ENCODE results near the gene ZNF133. TPM values are rescaled to one million over a fixed set of nuclear protein-coding genes. Genes with fewer than 3 reads are reported as not detected.
"Not testable (repeated sequence)": the region's sequence is repeated elsewhere in the genome, so short reads cannot be mapped to it uniquely, and the experiment has no call there.

The ZNF133 gene
- polyA plus RNA-seq, 2 donors: 10.8 to 15.6 TPM

- no peaks in the 10 kb centered on the region for H3K9me3 ChIP-seq (ENCODE audit: control insufficient read depth in 2 of 2, insufficient read depth in 1 of 2, low read depth in 1 of 2, low read length in 1 of 2)
- no peak overlapping the region for H3K4me3 ChIP-seq (ENCODE audit: low read depth in 1 of 2, low read length in 2 of 2)
- no peak overlapping the region for H3K27ac ChIP-seq (ENCODE audit: low read depth in 2 of 2, low read length in 1 of 2)
- H3K4me1 ChIP-seq (ENCODE audit: control insufficient read depth in 2 of 2, insufficient read depth in 2 of 2, low read length in 1 of 2): no peaks in the 10 kb centered on the region
- WGBS, 2 donors: 87% methylated on average over 12 of the region's 12 CpGs
- H3K27me3 ChIP-seq (ENCODE audit: control insufficient read depth in 1 of 2, insufficient read depth in 2 of 2, low read length in 2 of 2): no peaks in the 10 kb centered on the region
- no peaks in the 10 kb centered on the region for H3K36me3 ChIP-seq (ENCODE audit: control insufficient read depth in 2 of 2, insufficient read depth in 2 of 2, low read length in 1 of 2)
Measured at GRCh38 chr20:18258126-18258860, 30.0 kb upstream of the ZNF133 start.

DNA sequence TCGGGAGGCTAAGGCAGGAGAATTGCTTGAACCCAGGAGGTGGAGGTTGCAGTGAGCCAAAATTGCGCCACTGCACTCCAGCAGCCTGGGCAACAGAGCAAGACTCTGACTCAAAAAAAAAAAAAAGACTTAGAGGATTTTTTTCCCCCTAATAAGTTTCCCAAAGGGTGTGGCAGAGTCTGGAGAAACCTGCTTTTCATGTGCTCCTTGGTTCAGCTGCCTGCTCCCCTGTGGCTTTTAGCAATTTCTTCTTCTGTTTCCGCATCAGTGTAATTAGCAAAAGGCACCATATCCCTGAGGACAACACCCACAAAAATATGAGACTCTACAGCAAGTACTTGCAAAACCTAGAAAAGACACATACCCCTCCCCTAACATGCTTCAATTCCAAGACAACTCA is 28.6 kb upstream of the ZNF133 start:
- WGBS, 2 donors: 65 to 72% methylated on average over 3 of the region's 3 CpGs
- no peaks in the 10 kb centered on the region for H3K9me3 ChIP-seq (ENCODE audit: control insufficient read depth in 2 of 2, insufficient read depth in 1 of 2, low read depth in 1 of 2, low read length in 1 of 2)
- no peaks in the 10 kb centered on the region for H3K27me3 ChIP-seq (ENCODE audit: control insufficient read depth in 1 of 2, insufficient read depth in 2 of 2, low read length in 2 of 2)
- H3K36me3 ChIP-seq (ENCODE audit: control insufficient read depth in 2 of 2, insufficient read depth in 2 of 2, low read length in 1 of 2): no peaks in the 10 kb centered on the region
- H3K4me3 ChIP-seq (ENCODE audit: low read depth in 1 of 2, low read length in 2 of 2): no peak overlapping the region
- H3K27ac ChIP-seq (ENCODE audit: low read depth in 2 of 2, low read length in 1 of 2): peak overlapping the region in 1 of 2 donors; percentile 30
- no peaks in the 10 kb centered on the region for H3K4me1 ChIP-seq (ENCODE audit: control insufficient read depth in 2 of 2, insufficient read depth in 2 of 2, low read length in 1 of 2)

DNA sequence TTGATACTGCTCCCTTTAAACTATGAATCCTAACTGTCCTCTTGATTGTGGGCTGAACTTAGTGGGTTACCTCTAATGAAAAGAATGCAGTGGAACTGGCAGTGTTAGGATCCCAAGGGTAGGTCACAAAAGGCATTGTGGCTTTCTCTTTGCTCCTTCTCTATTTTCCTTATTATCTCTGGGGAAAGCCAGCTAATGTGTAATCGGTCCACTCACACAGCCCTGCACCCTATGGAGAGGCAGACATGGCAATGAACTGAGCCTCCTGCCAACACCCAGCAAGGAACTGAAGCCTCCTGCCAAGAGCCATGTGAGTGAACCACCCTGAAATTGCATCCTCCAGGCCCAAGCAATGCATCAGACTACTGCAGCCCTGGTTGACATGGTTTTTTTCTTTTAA is 24.6 kb upstream of the ZNF133 start:
- H3K27ac ChIP-seq (ENCODE audit: low read depth in 2 of 2, low read length in 1 of 2): peak overlapping the region; percentile 40 to 41
- H3K27me3 ChIP-seq (ENCODE audit: control insufficient read depth in 1 of 2, insufficient read depth in 2 of 2, low read length in 2 of 2): no peaks in the 10 kb centered on the region
- no peak overlapping the region for H3K4me3 ChIP-seq (ENCODE audit: low read depth in 1 of 2, low read length in 2 of 2)

GRCh38 chr20:18265441-18265840 is 22.9 kb upstream of the ZNF133 start:
- Histone ChIP-seq H3K36me3 (ENCODE audit: control insufficient read depth in 2 of 2, insufficient read depth in 2 of 2, low read length in 1 of 2) (no peaks in the 10 kb centered on the region), H3K4me3 (ENCODE audit: low read depth in 1 of 2, low read length in 2 of 2) (no peak overlapping the region), H3K27me3 (ENCODE audit: control insufficient read depth in 1 of 2, insufficient read depth in 2 of 2, low read length in 2 of 2) (no peaks in the 10 kb centered on the region), H3K9me3 (ENCODE audit: control insufficient read depth in 2 of 2, insufficient read depth in 1 of 2, low read depth in 1 of 2, low read length in 1 of 2) (no peaks in the 10 kb centered on the region), H3K27ac (ENCODE audit: low read depth in 2 of 2, low read length in 1 of 2) (no peak overlapping the region), H3K4me1 (ENCODE audit: control insufficient read depth in 2 of 2, insufficient read depth in 2 of 2, low read length in 1 of 2) (no peaks in the 10 kb centered on the region)
- WGBS, 2 donors: 55 to 56% methylated on average over 4 of the region's 4 CpGs

More for the DNA sequence above, 24.6 kb upstream of the ZNF133 start:
- WGBS, 2 donors: 42 to 45% methylated on average over 1 of the region's 1 CpG
- Histone ChIP-seq H3K4me1 (ENCODE audit: control insufficient read depth in 2 of 2, insufficient read depth in 2 of 2, low read length in 1 of 2) (no peaks in the 10 kb centered on the region), H3K36me3 (ENCODE audit: control insufficient read depth in 2 of 2, insufficient read depth in 2 of 2, low read length in 1 of 2) (no peaks in the 10 kb centered on the region), H3K9me3 (ENCODE audit: control insufficient read depth in 2 of 2, insufficient read depth in 1 of 2, low read depth in 1 of 2, low read length in 1 of 2) (no peaks in the 10 kb centered on the region)

- 80 to 83% methylated on average over 5 of the region's 5 CpGs for WGBS, 2 donors
- H3K4me1 ChIP-seq (ENCODE audit: control insufficient read depth in 2 of 2, insufficient read depth in 2 of 2, low read length in 1 of 2): no peaks in the 10 kb centered on the region
- H3K4me3 ChIP-seq (ENCODE audit: low read depth in 1 of 2, low read length in 2 of 2): no peak overlapping the region
- H3K27me3 ChIP-seq (ENCODE audit: control insufficient read depth in 1 of 2, insufficient read depth in 2 of 2, low read length in 2 of 2): no peaks in the 10 kb centered on the region
- H3K36me3 ChIP-seq (ENCODE audit: control insufficient read depth in 2 of 2, insufficient read depth in 2 of 2, low read length in 1 of 2): no peaks in the 10 kb centered on the region
- no peak overlapping the region for H3K27ac ChIP-seq (ENCODE audit: low read depth in 2 of 2, low read length in 1 of 2)
- no peaks in the 10 kb centered on the region for H3K9me3 ChIP-seq (ENCODE audit: control insufficient read depth in 2 of 2, insufficient read depth in 1 of 2, low read depth in 1 of 2, low read length in 1 of 2)
Measured at GRCh38 chr20:18266282-18266681, 22.0 kb upstream of the ZNF133 start.

DNA sequence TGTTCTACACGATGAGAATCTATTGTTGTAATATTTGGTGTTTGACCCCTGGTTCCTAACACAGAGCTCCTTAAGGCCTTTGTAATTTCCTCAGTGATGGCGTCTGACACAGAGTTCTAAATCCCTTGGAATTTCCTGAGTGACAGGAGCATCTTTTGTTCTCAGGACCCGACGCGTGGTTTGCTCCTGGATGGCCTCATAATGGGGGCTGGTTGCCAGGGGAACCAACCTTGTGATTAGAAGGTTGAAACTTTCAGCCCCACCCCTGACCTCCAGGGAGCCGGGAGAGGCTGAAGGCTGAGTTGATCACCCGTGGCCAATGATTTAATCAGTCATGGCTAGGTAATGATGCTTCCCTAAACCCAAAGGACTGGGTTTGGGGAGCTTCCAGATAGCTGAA is 20.5 kb upstream of the ZNF133 start:
- no peaks in the 10 kb centered on the region for H3K9me3 ChIP-seq (ENCODE audit: control insufficient read depth in 2 of 2, insufficient read depth in 1 of 2, low read depth in 1 of 2, low read length in 1 of 2)

GRCh38 chr20:18271160-18271559 is 17.2 kb upstream of the ZNF133 start:
- Histone ChIP-seq H3K27ac (ENCODE audit: low read depth in 2 of 2, low read length in 1 of 2) (no peak overlapping the region), H3K27me3 (ENCODE audit: control insufficient read depth in 1 of 2, insufficient read depth in 2 of 2, low read length in 2 of 2) (no peaks in the 10 kb centered on the region), H3K4me3 (ENCODE audit: low read depth in 1 of 2, low read length in 2 of 2) (no peak overlapping the region), H3K4me1 (ENCODE audit: control insufficient read depth in 2 of 2, insufficient read depth in 2 of 2, low read length in 1 of 2) (no peaks in the 10 kb centered on the region), H3K36me3 (ENCODE audit: control insufficient read depth in 2 of 2, insufficient read depth in 2 of 2, low read length in 1 of 2) (no peaks in the 10 kb centered on the region), H3K9me3 (ENCODE audit: control insufficient read depth in 2 of 2, insufficient read depth in 1 of 2, low read depth in 1 of 2, low read length in 1 of 2) (no peaks in the 10 kb centered on the region)
- 70 to 83% methylated on average over 2 of the region's 2 CpGs for WGBS, 2 donors

More for the DNA sequence above, 20.5 kb upstream of the ZNF133 start:
- no peaks in the 10 kb centered on the region for H3K4me1 ChIP-seq (ENCODE audit: control insufficient read depth in 2 of 2, insufficient read depth in 2 of 2, low read length in 1 of 2)
- H3K27ac ChIP-seq (ENCODE audit: low read depth in 2 of 2, low read length in 1 of 2): no peak overlapping the region
- no peaks in the 10 kb centered on the region for H3K27me3 ChIP-seq (ENCODE audit: control insufficient read depth in 1 of 2, insufficient read depth in 2 of 2, low read length in 2 of 2)
- no peaks in the 10 kb centered on the region for H3K36me3 ChIP-seq (ENCODE audit: control insufficient read depth in 2 of 2, insufficient read depth in 2 of 2, low read length in 1 of 2)
- 37 to 41% methylated on average over 7 of the region's 7 CpGs for WGBS, 2 donors
- H3K4me3 ChIP-seq (ENCODE audit: low read depth in 1 of 2, low read length in 2 of 2): no peak overlapping the region

GRCh38 chr20:18272451-18272850 is 15.9 kb upstream of the ZNF133 start:
- 50 to 51% methylated on average over 6 of the region's 6 CpGs for WGBS, 2 donors
- Histone ChIP-seq H3K36me3 (ENCODE audit: control insufficient read depth in 2 of 2, insufficient read depth in 2 of 2, low read length in 1 of 2) (no peaks in the 10 kb centered on the region), H3K9me3 (ENCODE audit: control insufficient read depth in 2 of 2, insufficient read depth in 1 of 2, low read depth in 1 of 2, low read length in 1 of 2) (no peaks in the 10 kb centered on the region), H3K4me1 (ENCODE audit: control insufficient read depth in 2 of 2, insufficient read depth in 2 of 2, low read length in 1 of 2) (no peaks in the 10 kb centered on the region), H3K27ac (ENCODE audit: low read depth in 2 of 2, low read length in 1 of 2) (no peak overlapping the region), H3K27me3 (ENCODE audit: control insufficient read depth in 1 of 2, insufficient read depth in 2 of 2, low read length in 2 of 2) (no peaks in the 10 kb centered on the region), H3K4me3 (ENCODE audit: low read depth in 1 of 2, low read length in 2 of 2) (no peak overlapping the region)

DNA sequence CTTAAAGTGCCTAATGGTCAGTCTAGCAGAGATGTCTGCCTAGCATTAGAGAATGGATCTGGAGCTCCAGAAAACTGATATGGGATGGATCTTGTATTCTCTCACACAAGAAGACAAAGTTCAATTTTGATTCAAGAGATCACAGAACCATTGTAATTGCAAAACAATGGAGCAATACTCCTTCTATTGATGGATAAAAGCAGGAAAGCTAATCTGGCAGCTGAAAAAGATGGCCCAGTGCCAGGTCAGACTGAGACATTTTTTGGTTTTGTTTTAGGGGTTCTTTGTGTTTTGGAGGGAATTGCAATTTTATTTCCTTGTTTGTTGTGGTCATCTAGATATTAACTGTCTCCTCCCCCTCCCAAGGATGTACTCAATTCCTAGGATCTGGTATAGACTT is 14.6 kb upstream of the ZNF133 start:
- no peak overlapping the region for H3K4me3 ChIP-seq (ENCODE audit: low read depth in 1 of 2, low read length in 2 of 2)
- H3K36me3 ChIP-seq (ENCODE audit: control insufficient read depth in 2 of 2, insufficient read depth in 2 of 2, low read length in 1 of 2): no peaks in the 10 kb centered on the region
- H3K4me1 ChIP-seq (ENCODE audit: control insufficient read depth in 2 of 2, insufficient read depth in 2 of 2, low read length in 1 of 2): no peaks in the 10 kb centered on the region
- H3K9me3 ChIP-seq (ENCODE audit: control insufficient read depth in 2 of 2, insufficient read depth in 1 of 2, low read depth in 1 of 2, low read length in 1 of 2): no peaks in the 10 kb centered on the region
- H3K27me3 ChIP-seq (ENCODE audit: control insufficient read depth in 1 of 2, insufficient read depth in 2 of 2, low read length in 2 of 2): no peaks in the 10 kb centered on the region
- H3K27ac ChIP-seq (ENCODE audit: low read depth in 2 of 2, low read length in 1 of 2): no peak overlapping the region

DNA sequence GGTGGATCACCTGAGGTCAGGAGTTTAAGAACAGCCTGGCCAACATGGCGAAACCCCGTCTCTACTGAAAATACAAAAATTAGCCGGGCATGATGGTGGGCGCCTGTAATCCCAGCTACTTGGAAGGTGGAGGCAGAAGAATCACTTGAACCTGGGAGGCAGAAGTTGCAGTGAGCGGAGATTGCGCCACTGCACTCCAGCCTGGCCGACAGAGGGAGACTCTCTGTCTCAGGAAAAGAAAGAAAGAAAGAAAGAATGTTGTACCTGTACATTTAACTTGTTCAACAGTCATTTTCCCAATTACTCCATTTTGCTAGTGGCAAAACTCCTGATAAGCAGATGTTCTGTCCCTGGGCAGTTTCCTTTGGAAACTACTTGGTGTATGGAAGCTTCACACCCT is 12.4 kb upstream of the ZNF133 start:
- H3K27me3 ChIP-seq (ENCODE audit: control insufficient read depth in 1 of 2, insufficient read depth in 2 of 2, low read length in 2 of 2); H3K4me3 ChIP-seq (ENCODE audit: low read depth in 1 of 2, low read length in 2 of 2); H3K27ac ChIP-seq (ENCODE audit: low read depth in 2 of 2, low read length in 1 of 2); H3K9me3 ChIP-seq (ENCODE audit: control insufficient read depth in 2 of 2, insufficient read depth in 1 of 2, low read depth in 1 of 2, low read length in 1 of 2); H3K4me1 ChIP-seq (ENCODE audit: control insufficient read depth in 2 of 2, insufficient read depth in 2 of 2, low read length in 1 of 2); H3K36me3 ChIP-seq (ENCODE audit: control insufficient read depth in 2 of 2, insufficient read depth in 2 of 2, low read length in 1 of 2): not testable (repeated sequence)
- 92 to 95% methylated on average over 7 of the region's 7 CpGs for WGBS, 2 donors

All from esophagus (tissue), 2 donors.